ENCODE data around the gene RASL11B.

RASL11B gene

DNA sequence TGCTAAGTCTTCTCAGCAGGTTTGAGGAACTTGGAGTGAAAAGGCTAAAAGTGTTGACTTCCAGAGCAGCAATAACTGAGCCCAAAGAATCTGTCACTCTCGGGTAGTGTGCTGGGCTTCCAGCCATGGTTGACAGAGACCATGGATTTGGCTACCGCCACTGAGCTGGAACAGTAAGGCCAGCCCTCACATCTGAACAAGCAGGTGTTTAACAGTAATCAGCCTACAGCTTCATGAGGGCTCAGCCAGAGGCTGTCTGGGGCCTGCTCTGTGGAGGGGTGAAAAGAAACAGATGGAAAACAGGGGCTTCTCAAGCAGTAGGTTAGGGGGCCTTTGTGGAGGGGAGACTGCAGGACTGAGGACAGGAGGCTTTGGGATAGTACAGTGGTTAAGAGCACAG is 14.9 kb downstream of the RASL11B start:
- DNase-seq, result no peak

DNA sequence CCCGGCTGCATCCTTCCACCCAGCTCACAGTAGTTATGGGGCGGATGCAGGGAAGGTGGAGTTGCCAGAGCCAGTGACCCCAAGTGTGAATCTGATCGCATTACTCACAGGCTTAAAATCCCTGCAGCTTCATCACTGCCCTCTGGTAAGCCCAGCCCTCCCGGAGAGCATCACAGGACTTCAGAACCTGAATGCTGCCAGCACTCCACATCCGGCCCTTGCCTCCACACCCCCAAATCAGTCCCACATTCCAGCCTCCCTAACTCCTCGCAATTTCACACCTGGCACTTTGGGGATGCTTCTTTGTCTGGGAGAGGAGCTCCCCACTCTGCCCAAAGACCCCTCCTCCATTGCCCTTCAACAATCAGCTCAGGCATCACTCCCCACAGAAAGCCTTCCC is 15.6 kb downstream of the RASL11B start:
- peak; percentile 56 for DNase-seq

DNA sequence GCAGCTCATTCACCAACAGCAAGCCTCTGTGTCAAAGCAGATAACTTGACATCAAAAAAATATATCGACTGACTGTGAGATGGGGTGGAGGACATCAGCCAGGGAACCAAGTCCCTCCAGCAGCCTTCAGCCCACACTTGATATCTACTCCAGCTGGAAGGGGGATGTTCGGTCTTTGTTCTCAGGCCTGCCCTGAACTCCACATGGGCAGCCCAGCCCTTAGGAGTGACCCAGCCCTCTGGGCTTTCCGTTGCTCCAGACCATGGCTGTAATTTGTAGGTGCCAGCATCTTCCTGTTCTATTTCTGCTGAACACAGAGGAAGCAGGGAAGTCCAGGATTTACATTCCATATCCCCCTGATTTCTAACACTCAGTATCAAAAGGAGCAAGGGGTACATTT is 17.4 kb downstream of the RASL11B start:
- no peak for DNase-seq

DNA sequence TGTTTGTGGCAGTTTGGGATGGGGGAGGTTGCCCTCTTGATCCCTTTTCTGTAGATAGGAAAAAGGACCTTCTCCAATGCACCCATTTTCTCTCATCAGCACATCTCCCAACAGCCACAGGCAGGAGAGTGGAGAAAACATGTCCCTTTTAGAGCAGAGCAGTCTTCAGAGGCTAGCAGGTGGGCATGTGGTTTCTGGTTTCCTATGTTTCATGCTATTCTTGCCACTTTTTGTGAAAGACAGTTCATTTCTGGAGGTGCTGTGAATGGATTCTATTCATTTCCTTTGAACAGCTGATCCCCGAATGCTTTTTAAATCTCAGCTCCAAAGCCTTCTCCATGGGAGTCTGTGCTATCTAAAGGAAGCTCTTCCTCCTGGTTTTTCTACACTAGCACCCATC is 18.9 kb downstream of the RASL11B start:
- no peak for DNase-seq

DNA sequence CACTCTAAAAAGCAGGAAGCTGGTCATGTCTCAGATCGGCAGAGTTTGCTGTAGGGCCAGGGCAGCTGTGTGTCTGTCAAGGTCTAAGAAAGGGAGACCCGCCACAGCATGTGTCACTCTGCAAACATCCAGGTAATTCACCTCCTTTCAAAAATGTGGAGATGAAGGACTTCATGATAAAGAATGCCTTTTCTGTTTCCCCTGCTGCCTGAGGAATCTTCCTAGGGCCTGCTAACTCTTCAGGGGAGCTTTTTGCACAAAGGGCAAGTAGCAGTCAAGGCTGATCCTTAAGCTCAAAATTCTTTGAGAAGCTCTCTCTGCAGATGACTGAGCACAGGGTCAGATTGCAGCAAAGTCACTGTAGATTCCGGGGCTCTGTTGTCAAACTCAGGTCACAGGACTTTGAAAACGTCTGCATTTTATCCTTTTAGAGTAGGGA is 21.1 kb downstream of the RASL11B start:
- peak; percentile 91 for DNase-seq

GRCh38 chr4:52883707-52884669 is 21.9 kb downstream of the RASL11B start:
- DNase-seq, result no peak

DNA sequence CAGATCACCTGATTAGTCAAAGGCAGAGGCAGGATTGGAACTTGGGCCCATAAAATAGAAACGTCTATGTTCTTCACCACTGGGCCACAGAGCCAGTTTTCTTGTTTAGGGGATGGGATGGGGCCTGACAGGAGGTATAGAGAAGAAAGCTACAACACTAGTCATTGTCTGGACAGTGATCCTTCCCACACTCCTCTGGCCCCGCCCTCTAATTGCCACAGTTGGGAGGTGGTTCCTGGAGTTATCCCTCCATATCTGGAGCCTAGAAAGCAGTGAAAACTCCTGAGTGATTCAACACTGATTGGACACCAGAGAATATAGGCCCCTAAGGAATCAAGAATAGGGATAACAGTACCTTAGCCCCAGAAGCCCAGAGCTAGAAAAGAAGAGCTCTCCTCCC is 22.9 kb downstream of the RASL11B start:
- no peak for DNase-seq

DNA sequence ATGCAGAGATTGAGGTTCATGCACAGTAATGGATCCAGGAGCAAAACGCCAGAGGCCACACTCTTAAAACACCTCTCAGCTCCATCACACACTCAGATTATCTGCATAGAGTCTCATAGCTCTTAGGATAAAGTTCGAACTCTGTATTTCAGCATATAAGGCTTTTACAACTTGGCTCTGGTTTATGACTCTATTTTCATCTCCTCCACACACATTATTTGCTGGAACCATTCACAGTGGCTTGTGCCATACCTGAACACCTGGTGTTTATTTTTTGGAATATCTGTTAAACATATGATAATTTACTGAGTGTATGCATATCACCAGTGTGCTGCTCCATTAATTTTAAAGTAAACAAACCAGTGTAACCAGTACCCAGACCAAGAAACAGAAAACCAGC is 27.2 kb downstream of the RASL11B start:
- no peak for DNase-seq

- DNase-seq, result no peak
Measured at GRCh38 chr4:52889778-52890520, 27.8 kb downstream of the RASL11B start.

DNA sequence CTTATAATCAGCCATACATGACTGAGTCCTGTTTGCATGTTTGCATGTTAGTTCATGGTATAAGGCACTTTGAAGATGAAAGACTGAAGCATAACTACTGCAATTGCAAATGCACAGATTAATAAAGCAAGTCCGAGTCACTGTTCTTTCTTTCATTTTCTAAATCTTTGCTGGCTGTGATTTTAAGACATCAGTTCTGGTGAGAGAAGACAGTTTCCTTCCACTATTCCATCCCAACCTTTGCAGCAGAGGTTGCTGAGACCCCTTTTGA is 28.3 kb downstream of the RASL11B start:
- no peak for DNase-seq

GRCh38 chr4:52891743-52892142 is 29.6 kb downstream of the RASL11B start:
- DNase-seq, result no peak

DNA sequence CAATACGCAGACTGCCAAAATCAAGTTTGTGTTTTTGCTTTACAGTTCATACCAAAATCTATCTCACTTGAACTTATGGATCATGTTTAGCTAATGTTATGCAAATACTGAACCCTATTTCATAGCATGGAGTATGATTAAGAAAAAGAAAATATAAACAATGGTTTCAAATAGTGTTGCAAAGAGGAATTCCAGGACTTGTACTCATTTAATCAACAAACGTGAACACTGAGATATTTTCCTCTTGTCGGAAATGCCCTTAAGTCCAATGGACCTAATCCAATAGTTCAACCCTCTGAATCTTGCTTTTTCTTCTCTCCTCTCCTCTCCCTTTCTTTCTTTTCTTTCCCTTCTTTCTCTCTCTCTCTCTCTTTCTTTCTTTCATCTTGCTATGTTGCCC is 30.8 kb downstream of the RASL11B start:
- no peak for DNase-seq

- no peak for DNase-seq
Measured at GRCh38 chr4:52894443-52894842, 32.3 kb downstream of the RASL11B start.

GRCh38 chr4:52903273-52903672 is 41.2 kb downstream of the RASL11B start:
- DNase-seq, result no peak

DNA sequence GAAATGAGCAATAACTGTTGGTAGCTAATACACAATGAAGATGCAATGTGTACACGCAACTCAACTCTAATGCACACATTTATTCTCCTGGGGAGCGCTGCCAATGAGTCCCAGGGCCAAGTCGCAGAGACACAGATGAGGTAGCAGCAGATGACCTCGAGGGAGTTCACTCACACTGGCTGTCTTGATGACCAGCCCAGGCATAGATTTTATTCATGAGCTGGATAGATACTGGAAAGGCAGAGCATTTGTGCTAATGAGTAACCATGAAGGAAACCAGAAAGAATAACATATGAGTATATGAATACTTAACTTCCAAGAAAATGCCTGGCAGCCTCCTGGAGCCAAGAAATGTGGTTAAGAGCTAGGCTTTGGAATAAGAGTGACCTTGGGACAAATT is 42.3 kb downstream of the RASL11B start:
- DNase-seq, result no peak

GRCh38 chr4:52907510-52907909 is 45.4 kb downstream of the RASL11B start:
- DNase-seq, result no peak

GRCh38 chr4:52910115-52910514 is 48.0 kb downstream of the RASL11B start:
- DNase-seq, result no peak

DNA sequence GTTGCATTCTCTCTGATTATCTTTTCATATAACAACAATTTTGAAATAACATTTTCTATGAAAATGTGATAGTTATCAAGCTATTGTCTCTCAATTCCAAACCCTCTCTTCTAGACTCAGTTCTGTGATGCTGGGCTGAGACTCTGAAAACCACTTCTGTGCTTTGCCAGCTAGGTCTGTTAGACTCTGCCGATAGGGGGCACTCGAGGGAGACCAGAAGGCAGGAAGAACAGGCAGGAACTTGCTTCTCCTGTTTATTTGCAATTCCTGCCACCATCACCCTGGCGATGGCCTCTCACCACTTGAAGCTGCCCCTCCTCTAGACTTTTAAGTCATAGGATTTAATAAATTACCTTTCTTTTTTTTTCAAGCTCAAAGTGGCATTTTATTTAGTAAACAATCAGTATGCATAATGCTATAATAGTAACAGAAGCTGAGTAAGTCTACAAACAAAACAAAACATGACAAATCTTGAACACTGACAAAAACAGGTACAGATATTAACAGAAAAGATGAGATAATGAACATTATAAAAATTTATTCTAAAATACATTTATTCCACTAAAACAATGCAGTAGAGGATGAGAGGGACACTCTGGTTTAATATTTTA is 49.7 kb downstream of the RASL11B start:
- DNase-seq, result peak; percentile 90

DNA sequence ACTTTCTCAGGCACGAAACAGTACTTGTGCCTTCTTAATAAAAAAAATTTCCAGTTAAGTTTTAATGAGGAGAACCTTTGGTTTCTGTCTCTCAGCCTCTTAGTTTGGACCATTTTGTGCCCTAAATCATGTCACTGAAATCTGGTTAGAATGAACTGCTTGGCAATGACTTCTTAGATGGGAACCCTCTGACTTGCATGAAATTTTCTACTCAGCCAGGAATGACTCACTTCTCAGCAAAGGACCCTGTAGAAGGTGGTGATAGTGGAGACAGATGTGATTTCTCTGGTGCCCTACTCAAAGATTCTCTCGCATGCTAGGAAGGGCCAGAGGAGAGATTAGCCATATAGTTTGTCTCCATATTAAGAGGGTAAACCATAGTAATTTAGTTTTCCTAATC is 50.5 kb downstream of the RASL11B start:
- no peak for DNase-seq

DNA sequence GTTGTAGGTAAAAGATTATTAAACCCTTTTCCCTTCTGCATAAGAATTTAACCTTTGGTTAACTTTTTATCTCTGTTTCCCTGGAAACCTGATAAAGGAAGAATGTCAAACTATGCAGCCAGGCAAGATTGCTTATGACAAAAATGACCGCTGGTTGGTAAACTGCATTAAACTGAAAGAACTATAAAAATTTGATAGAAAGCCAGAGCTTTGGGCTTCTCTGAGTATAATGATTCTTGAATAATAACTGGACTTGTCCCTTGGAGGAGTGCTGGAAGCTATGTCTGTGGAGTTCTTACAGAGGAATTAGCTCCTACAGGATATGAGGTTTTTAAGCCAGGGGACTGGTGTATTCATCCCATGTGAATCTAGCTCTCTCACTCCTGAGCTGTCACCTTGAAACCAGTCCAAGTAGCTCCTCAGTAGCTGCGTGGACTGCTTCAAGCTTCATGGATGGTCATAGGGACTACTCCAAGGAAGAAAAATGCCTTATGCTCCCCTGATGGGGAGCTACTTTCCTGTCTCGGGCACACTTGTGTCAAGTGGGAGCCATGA is 52.0 kb downstream of the RASL11B start:
- DNase-seq, result no peak

- no peak for DNase-seq
Measured at GRCh38 chr4:52915191-52915590, 53.1 kb downstream of the RASL11B start.

- no peak for DNase-seq
Measured at GRCh38 chr4:52915730-52916300, 53.7 kb downstream of the RASL11B start.

All from islet precursor cell (in vitro differentiated cells).